ENCODE data around the gene NPAS3.

GRCh38 chr14:33794791-33795305 is 856.2 kb downstream of the NPAS3 start:
- TF ChIP-seq EZH2 (IDR thresholded peaks at IDR 0.05; ENCODE audit: borderline replicate concordance, low read depth, low read length, severe bottlenecking), result no peak
- no peak for TF ChIP-seq CTCF (IDR thresholded peaks at IDR 0.05; ENCODE audit: borderline replicate concordance, extremely low read depth, low read length, poor library complexity, severe bottlenecking)

Measured in DND-41 (cell line).